H1 (cell line): Measurements from ENCODE around the gene TTBK2. TPM values are rescaled to one million over a fixed set of nuclear protein-coding genes. Genes with fewer than 3 reads are reported as not detected.

Experiments
- CTCF ChIA-PET: fragments of 300-600 bp; sonication (Branson Sonifier 250); formaldehyde crosslinking; loops from one replicate; lab custom pipeline; 2021; ENCODE audit not compliant: partially characterized antibody; lab: Charles Lee
- POLR2A ChIA-PET: fragments of 300-600 bp; sonication (Branson Sonifier 250); formaldehyde crosslinking; loops from one replicate; lab custom pipeline; 2021; ENCODE audit warnings: inconsistent platforms; ENCODE audit not compliant: partially characterized antibody; lab: Charles Lee
- DNase-seq, 2 experiments: peaks; one replicate each; pipeline versions ENCODE4 v3.0.0 to v3.0.0-alpha.2; 2010 to 2022; ENCODE audit warnings: low spot score in 2 of 2, low read depth in 1 of 2, mixed read lengths in 1 of 2
- FAIRE-seq: peaks from 2 replicates; lab custom pipeline; 2011; peaks lifted over from hg19 to GRCh38; lab: Jason Lieb, UNC
- H2AFZ ChIP-seq: 2 replicates; pipeline ENCODE4 v1.8.1; 2012; ENCODE audit warnings: low read length, inconsistent platforms
- H2AK5ac ChIP-seq: 2 replicates; pipeline ENCODE4 v1.6.1; 2013; ENCODE audit warnings: low read depth, low read length
- H2BK120ac ChIP-seq: replicated peaks from 2 replicates; pipeline ENCODE3; 2013; ENCODE audit warnings: low read depth, low read length, inconsistent platforms
- H2BK12ac ChIP-seq: 2 replicates; pipeline ENCODE4 v1.6.1; 2013; ENCODE audit warnings: low read depth, low read length
- H2BK15ac ChIP-seq: 2 replicates; pipeline ENCODE4 v1.6.1; 2013; ENCODE audit warnings: low read length
- H2BK20ac ChIP-seq: 2 replicates; pipeline ENCODE4 v1.6.1; 2013; ENCODE audit warnings: low read length
- H2BK5ac ChIP-seq: 2 replicates; pipeline ENCODE4 v1.6.1; 2013; ENCODE audit warnings: low read depth, low read length
- H3K14ac ChIP-seq: 2 replicates; pipeline ENCODE4 v1.6.1; 2013; ENCODE audit warnings: inconsistent platforms; ENCODE audit not compliant: insufficient read length
- H3K18ac ChIP-seq: 2 replicates; pipeline ENCODE4 v1.6.1; 2013; ENCODE audit warnings: low read length; ENCODE audit errors: extremely low read depth
- H3K23ac ChIP-seq: 2 replicates; pipeline ENCODE4 v1.6.1; 2013; ENCODE audit warnings: inconsistent platforms; ENCODE audit not compliant: insufficient read length
- H3K23me2 ChIP-seq: 2 replicates; pipeline ENCODE4 v1.6.1; 2013; ENCODE audit warnings: low read depth, low read length
- H3K27ac ChIP-seq: 2 replicates; pipeline ENCODE4 v1.6.1; 2011; ENCODE audit warnings: low read depth, low read length, inconsistent platforms
- H3K27me3 ChIP-seq, 4 experiments: replicated peaks in 1 of 4; 1 replicate in 1 of 4; 2 replicates in 3 of 4; pipeline versions ENCODE4 v1.6.1 to v1.8.1; 2011 to 2013; ENCODE audit warnings: low read length in 3 of 4, mild to moderate bottlenecking in 3 of 4, inconsistent platforms in 2 of 4, mixed read lengths in 2 of 4, moderate library complexity in 1 of 4; ENCODE audit not compliant: control insufficient read depth in 3 of 4, insufficient read depth in 3 of 4; ENCODE audit errors: extremely low read depth in 1 of 4
- H3K36me3 ChIP-seq, 4 experiments: 2 replicates each; pipeline versions ENCODE4 v1.6.1 to v1.8.1; 2011 to 2013; ENCODE audit warnings: mild to moderate bottlenecking in 4 of 4, low read length in 3 of 4, moderate library complexity in 2 of 4, control low read depth in 1 of 4, inconsistent platforms in 1 of 4; ENCODE audit not compliant: insufficient read depth in 4 of 4, control insufficient read depth in 2 of 4
- H3K4ac ChIP-seq: replicated peaks from 2 replicates; pipeline ENCODE3; 2013; ENCODE audit warnings: low read length, low read depth, mixed read lengths, inconsistent platforms; ENCODE audit not compliant: insufficient read length
- H3K4me1 ChIP-seq, 4 experiments: replicated peaks in 1 of 4; 1 replicate in 1 of 4; 2 replicates in 3 of 4; pipeline versions ENCODE4 v1.6.1 to v1.8.1; 2011 to 2013; ENCODE audit warnings: low read length in 3 of 4, inconsistent platforms in 2 of 4, mixed read lengths in 1 of 4; ENCODE audit not compliant: insufficient read depth in 4 of 4, control insufficient read depth in 3 of 4
- H3K4me2 ChIP-seq, 2 experiments: 2 replicates each; pipeline versions ENCODE4 v1.6.1 to v1.8.1; 2011 to 2013; ENCODE audit warnings: low read depth in 2 of 2, low read length in 2 of 2, control low read depth in 1 of 2, inconsistent platforms in 1 of 2, mild to moderate bottlenecking in 1 of 2; ENCODE audit not compliant: insufficient read depth in 1 of 2
- H3K4me3 ChIP-seq, 4 experiments: fragments of 200-600, 300-600 bp in 1 of 4; sonication (generic), shearing (Covaris generic), sonication (Bioruptor Twin) in 1 of 4; 2 replicates each; pipeline versions ENCODE4 v1.5.1 to v1.8.1; 2011 to 2016; ENCODE audit warnings: low read length in 4 of 4, low read depth in 3 of 4, control low read depth in 2 of 4, inconsistent platforms in 2 of 4, mild to moderate bottlenecking in 2 of 4, mixed read lengths in 1 of 4, moderate library complexity in 1 of 4; ENCODE audit not compliant: insufficient read depth in 2 of 4; ENCODE audit errors: extremely low read depth in 1 of 4
- H3K56ac ChIP-seq: replicated peaks from 2 replicates; pipeline ENCODE3; 2013; ENCODE audit warnings: low read depth, mild to moderate bottlenecking, mixed read lengths, low read length, inconsistent platforms; ENCODE audit not compliant: insufficient read length
- H3K79me1 ChIP-seq: 2 replicates; pipeline ENCODE4 v1.6.1; 2013; ENCODE audit warnings: low read depth, low read length, control low read depth
- H3K79me2 ChIP-seq, 2 experiments: 2 replicates each; pipeline versions ENCODE4 v1.6.1 to v1.8.1; 2012 to 2013; ENCODE audit warnings: low read length in 2 of 2, mild to moderate bottlenecking in 2 of 2, inconsistent platforms in 1 of 2; ENCODE audit not compliant: insufficient read depth in 2 of 2, control insufficient read depth in 1 of 2
- H3K9ac ChIP-seq, 4 experiments: replicated peaks in 1 of 4; 1 replicate in 1 of 4; 2 replicates in 3 of 4; pipeline versions ENCODE4 v1.6.1 to v1.8.1; 2011 to 2013; ENCODE audit warnings: low read depth in 3 of 4, low read length in 3 of 4, control low read depth in 2 of 4, mild to moderate bottlenecking in 2 of 4, moderate library complexity in 2 of 4, inconsistent platforms in 1 of 4; ENCODE audit errors: extremely low read depth in 1 of 4
- H3K9me3 ChIP-seq, 2 experiments: 2 replicates each; pipeline versions ENCODE4 v1.6.1 to v1.8.1; 2012 to 2013; ENCODE audit warnings: mild to moderate bottlenecking in 2 of 2, moderate library complexity in 2 of 2, control low read depth in 1 of 2, inconsistent platforms in 1 of 2, low read depth in 1 of 2, low read length in 1 of 2, mixed read lengths in 1 of 2; ENCODE audit not compliant: insufficient read depth in 2 of 2
- H4K20me1 ChIP-seq, 2 experiments: replicated peaks in 1 of 2; 2 replicates each; pipeline versions ENCODE3 to v1.8.1; 2011 to 2013; ENCODE audit warnings: inconsistent platforms in 2 of 2, low read length in 2 of 2, mild to moderate bottlenecking in 1 of 2; ENCODE audit not compliant: insufficient read depth in 2 of 2, control insufficient read depth in 1 of 2
- H4K5ac ChIP-seq: 2 replicates; pipeline ENCODE4 v1.6.1; 2013; ENCODE audit warnings: low read length, low read depth, mixed read lengths, inconsistent platforms; ENCODE audit not compliant: insufficient read length
- H4K8ac ChIP-seq: 2 replicates; pipeline ENCODE4 v1.8.0; 2013; ENCODE audit warnings: mild to moderate bottlenecking, moderate library complexity, low read length, inconsistent platforms; ENCODE audit not compliant: insufficient read depth; ENCODE audit errors: extremely low read depth
- H4K91ac ChIP-seq: replicated peaks from 2 replicates; pipeline ENCODE3; 2013; ENCODE audit warnings: low read length, mixed read lengths, inconsistent platforms; ENCODE audit not compliant: insufficient read length
- CTBP2 ChIP-seq: IDR thresholded peaks from 2 replicates; pipeline ENCODE4 v1.7.0; 2011; ENCODE audit warnings: borderline replicate concordance, mild to moderate bottlenecking, moderate library complexity, mixed read lengths, low read length; ENCODE audit not compliant: insufficient read depth, insufficient read length
- E2F6 ChIP-seq: IDR thresholded peaks from 2 replicates; pipeline ENCODE4 v1.6.1; 2012; ENCODE audit warnings: inconsistent platforms
- EP300 ChIP-seq, 2 experiments: IDR thresholded peaks; 1 replicate in 1 of 2; 2 replicates in 1 of 2; pipeline ENCODE4 v1.6.1; 2011 to 2012; ENCODE audit warnings: low read depth in 2 of 2, low read length in 2 of 2, mild to moderate bottlenecking in 2 of 2, borderline replicate concordance in 1 of 2, inconsistent platforms in 1 of 2, moderate library complexity in 1 of 2
- KDM5A ChIP-seq: fragments of 200-600 bp; IDR thresholded peaks from 2 replicates; pipeline ENCODE4 v1.7.1; 2012; ENCODE audit warnings: mild to moderate bottlenecking, low read length, inconsistent platforms, mixed read lengths
- PHF8 ChIP-seq: fragments of 200-600 bp; sonication (generic); conservative IDR thresholded peaks from 2 replicates; pipeline ENCODE4 v1.7.1; 2012; ENCODE audit warnings: low read depth, mild to moderate bottlenecking, inconsistent platforms, low read length, moderate library complexity
- RXRA ChIP-seq: IDR thresholded peaks from 2 replicates; pipeline ENCODE4 v1.6.1; 2011; ENCODE audit warnings: low read depth, mild to moderate bottlenecking, low read length, moderate library complexity; ENCODE audit not compliant: insufficient read depth
- TAF7 ChIP-seq: optimal IDR thresholded peaks from 2 replicates; pipeline ENCODE3; 2011; ENCODE audit warnings: low read depth, mild to moderate bottlenecking, inconsistent platforms, low read length, moderate library complexity, borderline replicate concordance
- WGBS, 2 experiments: shearing (Covaris generic) in 1 of 2; methylation state at CpG; one replicate each; pipeline versions ENCODE4 v1.1.6 to v1.1.7; 2013 to 2015; ENCODE audit warnings: low lambda C conversion rate in 2 of 2, mixed read lengths in 2 of 2, inconsistent platforms in 1 of 2, low coverage in 1 of 2, missing lambda C conversion rate in 1 of 2; ENCODE audit not compliant: insufficient replicate concordance in 2 of 2, insufficient coverage in 1 of 2, insufficient read length in 1 of 2; ENCODE audit errors: extremely low coverage in 1 of 2, missing lambda C conversion rate in 1 of 2; 5-methylcytosine and 5-hydroxymethylcytosine counted together
- polyA plus RNA-seq, 7 experiments: library from polyadenylated mRNA; depleted of rRNA in 3 of 7; stranded (reverse) in 5 of 7; unstranded in 2 of 7; fragments of >200 nt in 5 of 7; fragments of 200-250 nt in 2 of 7; gene quantifications; 1 replicate in 5 of 7; 2 replicates in 1 of 7; 4 replicates in 1 of 7; pipeline versions ENCODE4 v1.2.1 to v1.2.3, GENCODE V29; 2011 to 2013; ENCODE audit warnings: missing spikeins in 2 of 7, mixed read lengths in 2 of 7
- total RNA-seq: library from RNA; stranded (reverse); fragmentation: NEBNext Ultra II Directional; extraction: Animal tissue kit (Norgen Biotek cat#: 25700); gene quantifications from 2 replicates; pipeline ENCODE4 v1.2.1, GENCODE V29; 2021

TTBK2 gene
- total and polyA plus RNA-seq, 2 of the 8 experiments (the other 6 are each of a cell fraction or from before 2014, with no cell fraction given) = 2.7 to 18.2 TPM

- no peak overlapping the region for H2BK12ac ChIP-seq
- H4K5ac ChIP-seq = no peak overlapping the region
- no peak overlapping the region for H2BK15ac ChIP-seq
- no peak overlapping the region for H2BK5ac ChIP-seq
- no peaks in the 10 kb centered on the region for H3K9me3 ChIP-seq
- H3K23ac ChIP-seq = no peak overlapping the region
- DNase-seq = no peak
- peak overlapping the region; percentile 78 to 79 for H3K4me2 ChIP-seq
- peaks cover 0 to 3% (median 1%) of the 10 kb centered on the region in 4 experiments; a peak in 2 of 7 replicates for H3K27me3 ChIP-seq
- H2BK120ac ChIP-seq = no peak overlapping the region
- H3K4ac ChIP-seq = no peak overlapping the region
- FAIRE-seq = no peak
- no peak overlapping the region for H3K14ac ChIP-seq
- no peak overlapping the region for H3K18ac ChIP-seq
- peak overlapping the region; percentile 79 to 84 (median 81) for H3K4me3 ChIP-seq
- no peak overlapping the region for H3K56ac ChIP-seq
- POLR2A ChIA-PET = interaction anchor here (1.1 kb wide), 1 partner anchor 26 kb away, joined by 3 read pairs; no protein-coding TSS in a partner anchor
- H3K4me1 ChIP-seq = peaks cover 0 to 7% (median 1%) of the 10 kb centered on the region in 4 experiments; a peak in 4 of 7 replicates
- peaks cover 7% of the 10 kb centered on the region; the same call in 1 of the 2 replicates for H3K23me2 ChIP-seq
- peaks cover 4 to 23% (median 7%) of the 10 kb centered on the region in 4 experiments; a peak in 7 of 8 replicates for H3K36me3 ChIP-seq
- H2AFZ ChIP-seq = peak overlapping the region; percentile 84; the same call in 1 of the 2 replicates
- CTCF ChIA-PET = interaction anchor here (1.1 to 5.5 kb wide), 6 partner anchors 24 to 190 kb away, joined by 3 to 28 read pairs (median 4); no protein-coding TSS in a partner anchor
- no peak overlapping the region for H3K27ac ChIP-seq
- no peaks in the 10 kb centered on the region; the same call in 1 of the 2 replicates for H3K79me1 ChIP-seq
- H3K9ac ChIP-seq = peak overlapping the region; percentile 24 to 70 (median 64); a peak in 5 of 7 replicates
- H3K79me2 ChIP-seq = no peaks in the 10 kb centered on the region
- no peak overlapping the region for H4K91ac ChIP-seq
- no peak overlapping the region for H2AK5ac ChIP-seq
- 7% methylated on average over 33 of the region's 55 CpGs; no CpG with 5 or more reads in 1 of the 2 experiments for WGBS, 2 experiments
- peak overlapping the region; percentile 92 for H4K8ac ChIP-seq
- H4K20me1 ChIP-seq = peaks cover 6 to 11% of the 10 kb centered on the region in 2 experiments
- no peak overlapping the region for H2BK20ac ChIP-seq
- TF ChIP-seq E2F6 (no peak), KDM5A (no peak), RXRA (no peak), TAF7 (no peak), EP300 (IDR thresholded peaks at IDR 0.05; ENCODE audit: borderline replicate concordance in 1 of 2, low read depth in 2 of 2, low read length in 2 of 2) (no peak), CTBP2 (no peak), PHF8 (no peak; the same call in 1 of the 2 replicates)
Observed at GRCh38 chr15:42736178-42736792, 184.3 kb downstream of the TTBK2 start.
